Gastroesophageal sphincter (tissue), 3 donors: Measurements from ENCODE around the gene CEP83.

Experiments
- CTCF ChIP-seq, 4 experiments: fragments of 200-600 bp in 2 of 4; fragments of 450-650 bp in 2 of 4; sonication (generic) in 1 of 4; IDR thresholded peaks; one replicate each; pipeline ENCODE4 v1.5.1; 2017 to 2019; ENCODE audit warnings: antibody characterized with exemption in 4 of 4, mild to moderate bottlenecking in 2 of 4, moderate library complexity in 2 of 4
- EP300 ChIP-seq: sonication (generic); formaldehyde crosslinking; IDR thresholded peaks from one replicate; pipeline ENCODE4 v1.6.1; 2017; ENCODE audit warnings: antibody characterized with exemption, mild to moderate bottlenecking
- POLR2AphosphoS5 ChIP-seq: sonication (generic); formaldehyde crosslinking; IDR thresholded peaks from one replicate; pipeline ENCODE4 v1.6.1; 2017; ENCODE audit warnings: antibody characterized with exemption

GRCh38 chr12:94353130-94353529, 106.5 kb downstream of the CEP83 start:
- no peak for TF ChIP-seq CTCF (IDR thresholded peaks at IDR 0.05)
- no peak for TF ChIP-seq EP300
- no peak for TF ChIP-seq POLR2AphosphoS5
